KMS-11 (cell line): ENCODE results near the gene LRRC1.

Experiments
- H2AFZ ChIP-seq: fragments of 200-600 bp; sonication (generic); 2 replicates; pipeline ENCODE4 v1.6.1; 2016; ENCODE audit warnings: antibody characterized with exemption, mixed run types, low read depth
- H3K27ac ChIP-seq: fragments of 200-600 bp; sonication (generic); 2 replicates; pipeline ENCODE4 v1.6.1; 2016; ENCODE audit warnings: mild to moderate bottlenecking, mixed run types
- H3K27me3 ChIP-seq: fragments of 200-600 bp; sonication (generic); 2 replicates; pipeline ENCODE4 v1.6.1; 2017; ENCODE audit warnings: mild to moderate bottlenecking, low read depth, mixed run types, moderate library complexity; ENCODE audit not compliant: insufficient read depth
- H3K36me3 ChIP-seq: fragments of 200-600 bp; sonication (generic); 2 replicates; pipeline ENCODE4 v1.6.1; 2017; ENCODE audit warnings: mild to moderate bottlenecking, mixed run types; ENCODE audit not compliant: insufficient read depth
- H3K4me1 ChIP-seq: fragments of 200-600 bp; sonication (generic); 2 replicates; pipeline ENCODE4 v1.6.1; 2016; ENCODE audit warnings: mild to moderate bottlenecking, low read depth, mixed run types; ENCODE audit not compliant: poor library complexity, severe bottlenecking
- H3K4me2 ChIP-seq: fragments of 200-600 bp; sonication (generic); 2 replicates; pipeline ENCODE4 v1.7.0; 2016; ENCODE audit warnings: mild to moderate bottlenecking, mixed run types
- H3K4me3 ChIP-seq: fragments of 200-600 bp; sonication (generic); IDR thresholded peaks from 2 replicates; pipeline ENCODE4 v1.6.1; 2017; ENCODE audit warnings: low read depth, low read length, mixed read lengths; ENCODE audit not compliant: insufficient read depth
- H3K79me2 ChIP-seq: fragments of 200-600 bp; sonication (generic); 2 replicates; pipeline ENCODE4 v1.6.1; 2016; ENCODE audit warnings: low read depth, mixed run types; ENCODE audit not compliant: insufficient read depth
- H3K9ac ChIP-seq: fragments of 200-600 bp; sonication (generic); 2 replicates; pipeline ENCODE4 v1.6.1; 2016; ENCODE audit warnings: mild to moderate bottlenecking, mixed run types
- H4K20me1 ChIP-seq: fragments of 200-600 bp; sonication (generic); 2 replicates; pipeline ENCODE4 v1.6.1; 2016; ENCODE audit warnings: mild to moderate bottlenecking, mixed run types; ENCODE audit not compliant: insufficient read depth
- CTCF ChIP-seq: fragments of 200-600 bp; sonication (generic); conservative IDR thresholded peaks from 2 replicates; pipeline ENCODE4 v1.6.1; 2017; ENCODE audit warnings: low read depth, mild to moderate bottlenecking, antibody characterized with exemption, low read length, moderate library complexity, mixed read lengths

Gene LRRC1

GRCh38 chr6:53932516-53932915, 137.7 kb downstream of the LRRC1 start:
- Histone ChIP-seq H3K4me2 (no peak overlapping the region), H3K79me2 (no peaks in the 10 kb centered on the region), H3K4me3 (no peak overlapping the region), H3K27ac (no peak overlapping the region), H3K9ac (no peak overlapping the region), H3K36me3 (no peaks in the 10 kb centered on the region), H3K4me1 (peaks cover 3% of the 10 kb centered on the region), H2AFZ (no peak overlapping the region), H3K27me3 (no peaks in the 10 kb centered on the region), H4K20me1 (no peaks in the 10 kb centered on the region)
- TF ChIP-seq CTCF: no peak

GRCh38 chr6:53934023-53934422, 139.2 kb downstream of the LRRC1 start:
- Histone ChIP-seq H4K20me1 (no peaks in the 10 kb centered on the region), H3K4me2 (no peak overlapping the region), H3K27me3 (no peaks in the 10 kb centered on the region), H2AFZ (no peak overlapping the region), H3K79me2 (no peaks in the 10 kb centered on the region), H3K4me3 (no peak overlapping the region), H3K36me3 (no peaks in the 10 kb centered on the region), H3K9ac (no peak overlapping the region), H3K27ac (no peak overlapping the region), H3K4me1 (peaks cover 7% of the 10 kb centered on the region)
- TF ChIP-seq CTCF: no peak

- Histone ChIP-seq H2AFZ (no peak overlapping the region), H3K4me1 (peaks cover 13% of the 10 kb centered on the region), H3K4me2 (no peak overlapping the region), H4K20me1 (no peaks in the 10 kb centered on the region), H3K4me3 (no peak overlapping the region), H3K9ac (no peak overlapping the region), H3K79me2 (no peaks in the 10 kb centered on the region), H3K36me3 (no peaks in the 10 kb centered on the region), H3K27me3 (no peaks in the 10 kb centered on the region), H3K27ac (no peak overlapping the region)
- TF ChIP-seq CTCF: no peak
These were observed 142.7 kb downstream of the LRRC1 start for GRCh38 chr6:53937461-53937860.

- Histone ChIP-seq H3K27ac (no peak overlapping the region), H3K79me2 (no peaks in the 10 kb centered on the region), H4K20me1 (no peaks in the 10 kb centered on the region), H3K4me1 (peaks cover 13% of the 10 kb centered on the region), H3K9ac (no peak overlapping the region), H2AFZ (no peak overlapping the region), H3K27me3 (no peaks in the 10 kb centered on the region), H3K36me3 (no peaks in the 10 kb centered on the region), H3K4me3 (no peak overlapping the region), H3K4me2 (0 out of 2 replicates have a peak overlapping the region, but pooled peaks have one; percentile 15)
- TF ChIP-seq CTCF: no peak
These were observed 144.0 kb downstream of the LRRC1 start for GRCh38 chr6:53938810-53939209.
